ENCODE measurements around the gene PPP1R3F. TPM values are rescaled to one million over a fixed set of nuclear protein-coding genes. Genes with fewer than 3 reads are reported as not detected.
"Not testable (repeated sequence)": the region's sequence is repeated elsewhere in the genome, so short reads cannot be mapped to it uniquely, and the experiment has no call there.

PPP1R3F gene
- total RNA-seq, 2 donors from 2014 or later: 5.2 to 5.4 TPM

- intact Hi-C loops (cut with DNase I): no loop called here
Measured at GRCh38 chrX:49269010-49269766, 405 bp upstream of the PPP1R3F start.

GRCh38 chrX:49270249-49270921 is 792 bp downstream of the PPP1R3F start:
- DNase-seq (ENCODE audit: low spot score): peak; percentile 78
- intact Hi-C loops (cut with DNase I): no loop called here

More at GRCh38 chrX:49269010-49269766, 405 bp upstream of the PPP1R3F start:
- DNase-seq (ENCODE audit: low spot score): peak; percentile 99

- intact Hi-C loops (cut with DNase I): no loop called here
- peak; percentile 26 for DNase-seq (ENCODE audit: low spot score)
Measured at GRCh38 chrX:49271341-49271740, 1.7 kb downstream of the PPP1R3F start.

- DNase-seq (ENCODE audit: low spot score): peak; percentile 7
- intact Hi-C loops (cut with DNase I): no loop called here
Measured at GRCh38 chrX:49272421-49272820, 2.8 kb downstream of the PPP1R3F start.

GRCh38 chrX:49273181-49273727 is 3.7 kb downstream of the PPP1R3F start:
- intact Hi-C loops (cut with DNase I): no loop called here
- peak; percentile 7 for DNase-seq (ENCODE audit: low spot score)

- no peak for DNase-seq (ENCODE audit: low spot score)
- intact Hi-C loops (cut with DNase I): no loop called here
Measured at GRCh38 chrX:49276207-49276606, 6.6 kb downstream of the PPP1R3F start.

GRCh38 chrX:49276671-49277534 is 7.3 kb downstream of the PPP1R3F start:
- intact Hi-C loops (cut with DNase I): no loop called here
- DNase-seq (ENCODE audit: low spot score): peak; percentile 57

- DNase-seq (ENCODE audit: low spot score): no peak
- intact Hi-C loops (cut with DNase I): no loop called here
Measured at GRCh38 chrX:49277535-49277830, 7.9 kb downstream of the PPP1R3F start.

- intact Hi-C loops (cut with DNase I): no loop called here
- DNase-seq (ENCODE audit: low spot score): peak; percentile 25
Measured at GRCh38 chrX:49278081-49278480, 8.5 kb downstream of the PPP1R3F start.

- intact Hi-C loops (cut with DNase I): no loop called here
- DNase-seq (ENCODE audit: low spot score): peak; percentile 36
Measured at GRCh38 chrX:49282647-49283011, 13.0 kb downstream of the PPP1R3F start.

- DNase-seq (ENCODE audit: low spot score): no peak
- intact Hi-C loops (cut with DNase I): no loop called here
Measured at GRCh38 chrX:49284212-49284611, 14.6 kb downstream of the PPP1R3F start.

- DNase-seq (ENCODE audit: low spot score): no peak
- intact Hi-C loops (cut with DNase I): no loop called here
Measured at GRCh38 chrX:49286136-49286535, 16.5 kb downstream of the PPP1R3F start.

- DNase-seq (ENCODE audit: low spot score): no peak
- intact Hi-C loops (cut with DNase I): no loop called here
Measured at GRCh38 chrX:49286581-49286980, 17.0 kb downstream of the PPP1R3F start.

- DNase-seq (ENCODE audit: low spot score): no peak
- intact Hi-C loops (cut with DNase I): no loop called here
Measured at GRCh38 chrX:49287665-49288064, 18.1 kb downstream of the PPP1R3F start.

GRCh38 chrX:49290215-49290614 is 20.6 kb downstream of the PPP1R3F start:
- no peak for DNase-seq (ENCODE audit: low spot score)
- intact Hi-C loops (cut with DNase I): no loop called here

GRCh38 chrX:49291615-49292337 is 22.2 kb downstream of the PPP1R3F start:
- DNase-seq (ENCODE audit: low spot score): peak; percentile 85
- intact Hi-C loops (cut with DNase I): no loop called here

- intact Hi-C loops (cut with DNase I): no loop called here
- no peak for DNase-seq (ENCODE audit: low spot score)
Measured at GRCh38 chrX:49292400-49293362, 23.1 kb downstream of the PPP1R3F start.

GRCh38 chrX:49299293-49299692 is 29.7 kb downstream of the PPP1R3F start:
- DNase-seq (ENCODE audit: low spot score); intact Hi-C loops (cut with DNase I): not testable (repeated sequence)

Data from posterior vena cava (tissue), 2 donors.